ENCODE measurements around the gene COPZ2. TPM values are rescaled to one million over a fixed set of nuclear protein-coding genes. Genes with fewer than 3 reads are reported as not detected.

The COPZ2 gene
- total RNA-seq, 6 donors from 2014 or later, result 5.2 to 33.5 (median 17.7) TPM

GRCh38 chr17:48014595-48015111, 22.9 kb downstream of the COPZ2 start:
- WGBS, 2 donors, result 67 to 69% methylated on average over 8 of the region's 8 CpGs
- Histone ChIP-seq H3K4me3 (no peak overlapping the region), H3K27me3 (peaks cover 0 to 16% (median 4%) of the 10 kb centered on the region in 4 donors), H3K4me1 (peaks cover 9 to 22% (median 12%) of the 10 kb centered on the region in 4 donors), H3K27ac (no peak overlapping the region), H3K36me3 (no peaks in the 10 kb centered on the region), H3K9me3 (no peaks in the 10 kb centered on the region)
- TF ChIP-seq EP300 (IDR thresholded peaks at IDR 0.05) (no peak), POLR2A (IDR thresholded peaks at IDR 0.05) (no peak), POLR2AphosphoS5 (IDR thresholded peaks at IDR 0.05) (no peak), CTCF (IDR thresholded peaks at IDR 0.05) (no peak)
- ATAC-seq (ENCODE audit: low FRiP score in 2 of 2) (no peak), DNase-seq (no peak)

GRCh38 chr17:48013876-48014594, 23.6 kb downstream of the COPZ2 start:
- WGBS, 2 donors, result 78 to 80% methylated on average over 6 of the region's 6 CpGs
- TF ChIP-seq POLR2AphosphoS5 (IDR thresholded peaks at IDR 0.05), result no peak
- TF ChIP-seq POLR2A (IDR thresholded peaks at IDR 0.05), result no peak
- no peak for TF ChIP-seq EP300 (IDR thresholded peaks at IDR 0.05)
- TF ChIP-seq CTCF (IDR thresholded peaks at IDR 0.05), result no peak
- Histone ChIP-seq H3K4me1 (peaks cover 9 to 22% (median 12%) of the 10 kb centered on the region in 4 donors), H3K4me3 (no peak overlapping the region), H3K9me3 (no peaks in the 10 kb centered on the region), H3K27ac (no peak overlapping the region), H3K36me3 (no peaks in the 10 kb centered on the region), H3K27me3 (peaks cover 0 to 16% (median 4%) of the 10 kb centered on the region in 4 donors)
- ATAC-seq (ENCODE audit: low FRiP score in 2 of 2), result no peak
- DNase-seq, result no peak

GRCh38 chr17:48012654-48013053, 24.9 kb downstream of the COPZ2 start:
- no peak for TF ChIP-seq POLR2A (IDR thresholded peaks at IDR 0.05)
- no peak for TF ChIP-seq EP300 (IDR thresholded peaks at IDR 0.05)
- no peak for TF ChIP-seq POLR2AphosphoS5 (IDR thresholded peaks at IDR 0.05)
- no peak for TF ChIP-seq CTCF (IDR thresholded peaks at IDR 0.05)
- no peak for DNase-seq
- 39 to 67% methylated on average over 1 to 5 of the region's 5 CpGs for WGBS, 2 donors
- Histone ChIP-seq H3K9me3 (no peaks in the 10 kb centered on the region), H3K4me3 (peak overlapping the region in 2 of 4 donors; percentile 41 to 45), H3K36me3 (no peaks in the 10 kb centered on the region), H3K27me3 (peaks cover 0 to 16% (median 4%) of the 10 kb centered on the region in 4 donors), H3K4me1 (peaks cover 9 to 16% (median 12%) of the 10 kb centered on the region in 4 donors), H3K27ac (no peak overlapping the region)
- ATAC-seq (ENCODE audit: low FRiP score in 2 of 2), result no peak

- Histone ChIP-seq H3K27ac (no peak overlapping the region), H3K36me3 (no peaks in the 10 kb centered on the region), H3K9me3 (no peaks in the 10 kb centered on the region), H3K4me1 (peaks cover 9 to 15% (median 12%) of the 10 kb centered on the region in 4 donors), H3K4me3 (peak overlapping the region in 3 of 4 donors; percentile 29 to 45 (median 41)), H3K27me3 (peaks cover 0 to 16% (median 4%) of the 10 kb centered on the region in 4 donors)
- DNase-seq (peak; percentile 41 to 91), ATAC-seq (ENCODE audit: low FRiP score in 2 of 2) (peak in 1 of 2 donors; percentile 58)
- no peak for TF ChIP-seq POLR2AphosphoS5 (IDR thresholded peaks at IDR 0.05)
- TF ChIP-seq EP300 (IDR thresholded peaks at IDR 0.05), result no peak
- no peak for TF ChIP-seq POLR2A (IDR thresholded peaks at IDR 0.05)
- TF ChIP-seq CTCF (IDR thresholded peaks at IDR 0.05), result no peak
- WGBS, 2 donors, result 0 to 1% methylated on average over 6 to 10 of the region's 34 CpGs
Observed at GRCh38 chr17:48012151-48012520, 25.5 kb downstream of the COPZ2 start.

Measured in upper lobe of left lung (tissue), 6 donors.